Eye (tissue), 1 donor: Measurements from ENCODE around the gene WNT7B.

Experiments
- DNase-seq: peaks from one replicate; pipeline ENCODE4 v3.0.0-alpha.2; 2015

The WNT7B gene

GRCh38 chr22:45884201-45885062, 92.5 kb downstream of the WNT7B start:
- DNase-seq = no peak

DNA sequence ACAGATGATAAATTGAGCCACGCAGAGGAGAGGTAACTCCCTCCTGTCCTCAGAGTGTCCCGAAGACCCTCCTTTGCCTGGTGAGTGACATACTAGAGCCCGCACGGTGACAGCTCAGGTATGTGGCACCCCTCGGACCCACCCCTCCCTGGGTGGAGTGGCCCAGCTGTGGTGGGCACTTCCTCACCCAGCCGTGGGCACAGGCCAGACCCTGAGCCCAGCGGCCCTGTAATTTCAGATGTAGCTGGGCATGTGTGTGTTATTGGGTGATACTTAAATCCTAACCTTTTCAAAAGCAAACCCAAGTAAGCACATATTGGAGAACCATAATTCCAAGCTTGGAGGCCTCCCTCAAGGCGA, 93.2 kb downstream of the WNT7B start:
- no peak for DNase-seq

GRCh38 chr22:45882881-45883810, 93.8 kb downstream of the WNT7B start:
- no peak for DNase-seq

DNA sequence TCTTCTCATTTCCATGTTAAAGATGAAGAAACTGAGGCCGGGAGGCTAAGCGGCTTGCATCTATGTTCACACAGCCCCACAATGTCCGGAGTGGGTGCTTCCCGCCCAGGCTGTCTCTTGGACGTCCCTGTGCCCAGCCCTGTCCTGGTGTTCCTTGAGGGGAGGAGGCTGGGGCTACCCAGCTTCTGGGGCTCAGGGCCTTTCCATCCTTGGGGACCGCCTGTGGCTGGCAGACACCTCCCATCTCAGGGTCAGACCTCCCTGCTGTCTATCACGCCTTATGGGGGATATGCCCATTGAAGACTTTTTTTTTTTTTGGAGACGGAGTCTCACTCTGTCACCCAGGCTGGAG, 95.5 kb downstream of the WNT7B start:
- no peak for DNase-seq

GRCh38 chr22:45880716-45881523, 96.0 kb downstream of the WNT7B start:
- peak; percentile 82 for DNase-seq

- peak; percentile 60 for DNase-seq
These were observed 96.8 kb downstream of the WNT7B start for GRCh38 chr22:45880091-45880715.

- DNase-seq = no peak
These were observed 97.4 kb downstream of the WNT7B start for GRCh38 chr22:45879552-45879949.

GRCh38 chr22:45878901-45879551, 97.9 kb downstream of the WNT7B start:
- no peak for DNase-seq

DNA sequence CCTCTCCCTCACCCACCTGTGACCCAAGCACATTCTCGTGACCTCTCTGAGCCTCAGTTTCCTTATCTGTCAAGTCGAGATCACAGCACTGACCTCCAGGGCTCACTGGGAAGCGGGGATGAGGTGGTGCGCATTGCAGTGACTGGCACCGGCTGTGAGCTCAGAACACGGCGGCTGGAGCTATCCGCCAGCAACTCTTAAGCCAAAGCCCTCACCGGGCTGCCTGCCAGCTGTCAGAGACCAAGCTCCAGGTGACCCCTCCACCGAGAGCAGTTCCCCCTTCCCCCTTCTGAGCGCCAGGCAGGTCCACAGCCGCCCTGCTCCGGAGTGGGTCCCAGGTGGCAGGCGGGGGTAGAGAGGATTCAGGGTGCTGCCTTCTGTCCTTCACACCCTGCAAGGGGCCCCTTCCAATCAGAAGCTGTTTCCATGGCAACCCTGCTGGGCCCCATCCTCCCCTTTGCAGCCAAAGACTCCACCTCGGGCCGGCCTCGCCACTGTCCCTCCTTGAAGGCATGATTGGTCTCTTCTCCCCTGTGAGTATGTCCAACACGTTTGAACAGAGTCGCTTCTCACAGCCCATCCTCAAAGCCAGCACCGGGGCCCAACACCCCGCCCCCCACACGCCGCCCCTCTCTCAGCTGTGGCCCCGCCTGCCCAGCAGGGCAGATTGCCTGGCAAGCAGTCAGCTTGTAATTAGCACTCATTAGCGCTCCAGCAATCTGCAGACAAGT, 98.7 kb downstream of the WNT7B start:
- peak; percentile 78 for DNase-seq

DNA sequence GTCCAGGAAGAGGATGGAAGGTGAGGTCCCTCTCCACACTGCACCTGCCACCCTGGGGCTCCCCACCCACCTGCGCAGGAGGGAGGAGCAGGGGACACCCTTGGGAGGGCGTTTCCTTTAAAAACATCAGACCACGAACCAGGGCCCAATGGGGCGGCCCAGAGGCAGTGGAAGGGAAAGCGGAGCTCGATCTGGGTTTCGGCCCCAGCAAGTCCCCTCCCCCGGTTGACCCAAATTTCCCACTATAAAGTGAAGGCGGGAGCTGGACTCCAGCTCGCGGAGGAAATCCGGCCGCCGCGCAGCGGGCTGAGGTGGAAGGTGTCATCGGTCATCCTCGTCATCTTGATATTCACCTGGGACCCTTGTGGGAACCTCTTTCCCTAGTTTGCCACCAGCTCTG, 99.3 kb downstream of the WNT7B start:
- DNase-seq = no peak

GRCh38 chr22:45877036-45877380, 100.0 kb downstream of the WNT7B start:
- DNase-seq = no peak

DNA sequence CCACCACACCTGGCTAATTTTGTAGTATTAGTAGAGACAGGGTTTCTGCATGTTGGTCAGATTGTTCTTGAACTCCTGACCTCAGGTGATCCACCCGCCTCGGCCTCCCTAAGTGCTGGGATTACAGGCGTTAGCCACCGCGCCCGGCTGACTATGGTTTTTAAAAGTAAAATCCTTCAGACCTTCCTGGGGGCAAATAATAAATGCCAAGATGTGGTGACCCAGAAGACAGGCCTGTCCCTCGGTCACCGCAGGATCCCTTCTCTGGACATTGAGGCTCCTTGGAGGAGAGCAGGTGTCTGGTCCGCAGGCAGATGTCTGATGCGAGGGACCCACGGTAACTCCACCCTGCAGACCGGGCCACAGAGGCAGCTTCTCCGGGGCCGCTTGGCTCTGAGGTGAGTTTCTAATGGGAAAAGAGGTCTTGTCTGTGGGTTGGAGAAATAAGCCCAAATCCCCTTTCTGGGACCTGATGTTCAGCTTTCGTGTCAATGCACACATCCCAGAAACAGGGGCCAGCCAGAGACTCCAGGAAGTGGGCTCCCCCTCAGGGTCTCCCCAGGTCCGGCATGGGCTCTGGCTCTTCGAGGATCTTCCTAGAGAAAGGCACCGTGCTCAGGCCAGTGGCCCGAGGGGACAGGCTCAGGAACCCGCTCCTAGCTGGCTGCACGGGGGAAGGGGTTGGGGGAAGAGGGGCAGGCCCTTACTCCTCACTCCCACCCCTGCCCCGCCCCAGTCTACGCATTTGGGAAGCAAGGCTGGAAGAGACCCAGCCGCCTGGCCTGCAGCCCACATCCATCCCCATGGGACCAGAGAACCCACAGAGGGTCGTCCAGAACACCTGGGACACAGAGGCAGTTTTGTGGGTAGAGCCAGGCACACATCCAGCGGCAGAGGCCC, 100.6 kb downstream of the WNT7B start:
- no peak for DNase-seq

GRCh38 chr22:45872659-45873263, 104.2 kb downstream of the WNT7B start:
- no peak for DNase-seq

DNA sequence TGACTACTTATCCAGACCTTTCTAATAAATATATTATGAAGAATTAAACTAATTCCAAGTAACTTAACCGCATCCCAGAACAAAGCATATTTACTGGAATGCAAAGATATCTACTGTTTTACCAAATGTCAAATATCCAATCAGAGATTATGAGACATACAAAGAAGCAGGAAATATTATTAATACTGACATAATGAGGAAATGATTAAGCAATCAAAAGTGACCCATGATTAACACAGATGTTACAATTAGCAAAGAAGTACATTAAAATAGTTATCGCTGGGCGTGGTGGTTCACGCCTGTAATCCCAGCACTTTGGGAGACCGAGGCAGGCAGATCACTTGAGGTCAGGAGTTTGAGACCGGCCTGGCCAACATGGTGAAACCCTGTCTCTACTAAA, 105.2 kb downstream of the WNT7B start:
- no peak for DNase-seq
